Fibroblast of lung (primary cell): ENCODE results near the gene GCK. TPM values are rescaled to one million over a fixed set of nuclear protein-coding genes. Genes with fewer than 3 reads are reported as not detected.

ENCODE experiments used
- DNase-seq, 2 donors: peaks; one replicate each; pipeline versions ENCODE4 v3.0.0 to v3.0.0-alpha.2; 2010; ENCODE audit warnings: low read depth in 2 of 2
- H2AFZ ChIP-seq: 2 replicates; pipeline ENCODE4 v1.5.1; 2012; ENCODE audit warnings: low read length, control low read depth, inconsistent platforms
- H3K27ac ChIP-seq: 2 replicates; pipeline ENCODE4 v1.5.1; 2011; ENCODE audit warnings: low read length, control low read depth; ENCODE audit not compliant: insufficient read depth
- H3K27me3 ChIP-seq: 2 replicates; pipeline ENCODE4 v1.5.1; 2011; ENCODE audit warnings: mild to moderate bottlenecking, low read length; ENCODE audit not compliant: control insufficient read depth, insufficient read depth
- H3K36me3 ChIP-seq: 2 replicates; pipeline ENCODE4 v1.5.1; 2011; ENCODE audit warnings: low read length; ENCODE audit not compliant: control insufficient read depth, insufficient read depth
- H3K4me1 ChIP-seq: 2 replicates; pipeline ENCODE4 v1.5.1; 2011; ENCODE audit warnings: low read length; ENCODE audit not compliant: control insufficient read depth, insufficient read depth; ENCODE audit errors: extremely low read depth
- H3K4me2 ChIP-seq: 2 replicates; pipeline ENCODE4 v1.5.1; 2011; ENCODE audit warnings: low read length, control low read depth; ENCODE audit not compliant: insufficient read depth; ENCODE audit errors: extremely low read depth
- H3K4me3 ChIP-seq, 4 experiments: fragments of 200-600 bp in 1 of 4; sonication (generic) in 1 of 4; replicated peaks in 1 of 4; 2 replicates each; pipeline ENCODE4 v1.5.1; 2011 to 2016; ENCODE audit warnings: low read length in 4 of 4, low read depth in 3 of 4, mild to moderate bottlenecking in 3 of 4, control low read depth in 2 of 4, inconsistent platforms in 1 of 4, mixed read lengths in 1 of 4; ENCODE audit not compliant: insufficient read depth in 1 of 4; ENCODE audit errors: control extremely low read depth in 1 of 4
- H3K79me2 ChIP-seq: 2 replicates; pipeline ENCODE4 v1.5.1; 2012; ENCODE audit warnings: mild to moderate bottlenecking, low read length, inconsistent platforms; ENCODE audit not compliant: control insufficient read depth, insufficient read depth
- H3K9ac ChIP-seq: 2 replicates; pipeline ENCODE4 v1.5.1; 2011; ENCODE audit warnings: mild to moderate bottlenecking, low read length, control low read depth; ENCODE audit not compliant: insufficient read depth
- H3K9me3 ChIP-seq: 2 replicates; pipeline ENCODE4 v1.5.1; 2012; ENCODE audit warnings: low read depth, low read length; ENCODE audit not compliant: control insufficient read depth, insufficient read depth
- H4K20me1 ChIP-seq: 2 replicates; pipeline ENCODE4 v1.5.1; 2011; ENCODE audit warnings: low read length; ENCODE audit not compliant: control insufficient read depth, insufficient read depth; ENCODE audit errors: extremely low read depth
- CTCF ChIP-seq, 2 donors: IDR thresholded peaks in 1 of 2; conservative IDR thresholded peaks in 1 of 2; 1 replicate in 1 of 2; 2 replicates in 1 of 2; pipeline ENCODE4 v1.5.1; 2011 to 2012; ENCODE audit warnings: low read length in 2 of 2, control low read depth in 1 of 2, inconsistent platforms in 1 of 2, low read depth in 1 of 2, mild to moderate bottlenecking in 1 of 2
- EZH2 ChIP-seq: IDR thresholded peaks from 2 replicates; pipeline ENCODE4 v1.5.1; 2012; ENCODE audit warnings: low read length, control low read depth, mild to moderate bottlenecking; ENCODE audit errors: missing control alignments
- polyA plus RNA-seq, 2 donors: library from polyadenylated mRNA; depleted of rRNA in 1 of 2; stranded (reverse) in 1 of 2; unstranded in 1 of 2; fragments of >200 nt; gene quantifications; 2 replicates each; pipeline ENCODE4 v1.2.1, GENCODE V29; 2011 to 2012; ENCODE audit warnings: missing spikeins in 1 of 2
- total RNA-seq: library from RNA; depleted of rRNA; stranded (reverse); fragments of >200 nt; gene quantifications from 2 replicates; pipeline ENCODE4 v1.2.1, GENCODE V29; 2014

GCK gene
- total and polyA plus RNA-seq, 2 donors (not counting 1 experiment from before 2014, with no cell fraction given) = 0.14 to 1.7 TPM

DNA sequence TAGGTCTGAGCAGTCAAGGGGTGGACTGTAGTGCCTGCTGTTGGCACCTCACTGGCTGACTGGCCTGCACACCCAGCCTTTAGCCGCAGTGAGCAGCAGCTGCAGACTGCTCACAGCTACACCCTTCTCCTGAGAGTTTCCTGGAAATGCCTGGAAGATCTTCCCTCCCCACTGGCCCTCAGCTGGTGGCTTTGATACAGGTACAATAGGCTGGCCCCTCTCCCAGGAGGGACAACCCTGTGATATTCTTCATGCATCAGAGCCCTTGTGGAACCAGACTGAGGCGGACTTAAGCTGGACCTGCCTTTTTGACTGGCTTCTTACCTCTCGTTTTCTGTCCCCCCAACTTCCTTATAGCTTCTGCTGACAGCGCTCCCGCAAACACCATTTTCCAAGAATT is 6.4 kb downstream of the GCK start:
- Histone ChIP-seq H2AFZ (no peak overlapping the region), H3K9ac (no peak overlapping the region), H3K4me1 (peaks cover 4% of the 10 kb centered on the region), H3K36me3 (no peaks in the 10 kb centered on the region), H3K4me2 (no peak overlapping the region), H3K27me3 (peaks cover 16% of the 10 kb centered on the region), H3K4me3 (no peak overlapping the region), H3K9me3 (no peaks in the 10 kb centered on the region), H3K79me2 (no peaks in the 10 kb centered on the region), H4K20me1 (no peaks in the 10 kb centered on the region), H3K27ac (no peak overlapping the region)
- TF ChIP-seq CTCF (conservative IDR thresholded peaks at IDR 0.05 in 1 of 2, IDR thresholded peaks at IDR 0.05 in 1 of 2; ENCODE audit: low read depth in 1 of 2, low read length in 2 of 2) (no peak), EZH2 (no peak)
- no peak for DNase-seq

GRCh38 chr7:44180631-44181030 is 8.6 kb downstream of the GCK start:
- Histone ChIP-seq H3K9me3 (no peaks in the 10 kb centered on the region), H3K79me2 (no peaks in the 10 kb centered on the region), H3K27me3 (peaks cover 19% of the 10 kb centered on the region), H3K4me3 (no peak overlapping the region), H2AFZ (no peak overlapping the region), H3K4me1 (peaks cover 4% of the 10 kb centered on the region), H3K9ac (no peak overlapping the region), H3K27ac (no peak overlapping the region), H4K20me1 (no peaks in the 10 kb centered on the region), H3K36me3 (no peaks in the 10 kb centered on the region), H3K4me2 (no peak overlapping the region)
- DNase-seq = no peak
- TF ChIP-seq CTCF (conservative IDR thresholded peaks at IDR 0.05 in 1 of 2, IDR thresholded peaks at IDR 0.05 in 1 of 2; ENCODE audit: low read depth in 1 of 2, low read length in 2 of 2) (no peak), EZH2 (no peak)

DNA sequence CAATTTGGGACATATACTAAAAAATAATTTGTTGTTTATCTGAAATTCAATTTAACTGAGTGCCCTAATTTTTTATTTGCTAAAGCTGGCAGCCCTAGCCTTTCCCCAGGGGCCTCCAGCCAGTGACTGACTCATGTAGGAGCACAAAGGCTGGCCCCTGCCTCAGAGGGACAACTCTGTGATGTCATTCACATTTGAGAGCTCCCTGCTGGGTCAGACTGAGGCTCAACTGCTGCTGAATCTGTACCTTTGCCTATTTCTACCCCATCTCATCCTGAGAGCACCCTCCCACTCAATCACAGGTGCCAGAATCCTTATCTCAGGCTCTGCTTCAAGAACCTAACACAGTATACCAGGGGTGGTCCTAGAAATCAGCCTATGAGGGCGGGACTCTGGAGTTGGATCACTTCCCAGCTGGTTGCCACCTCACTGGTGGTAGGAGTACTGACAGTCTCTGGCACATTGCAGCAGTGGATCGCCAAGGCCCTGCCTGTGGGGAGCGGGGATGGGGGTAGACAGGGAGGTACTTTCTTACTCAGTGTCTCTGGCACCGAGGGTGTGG is 11.6 kb downstream of the GCK start:
- H3K27ac ChIP-seq = no peak overlapping the region

More for the DNA sequence above, 11.6 kb downstream of the GCK start:
- H3K4me2 ChIP-seq = no peak overlapping the region
- H3K79me2 ChIP-seq = no peaks in the 10 kb centered on the region
- peak; percentile 46 to 68 for DNase-seq
- no peak overlapping the region for H3K9ac ChIP-seq
- TF ChIP-seq EZH2 = no peak
- no peak for TF ChIP-seq CTCF (conservative IDR thresholded peaks at IDR 0.05 in 1 of 2, IDR thresholded peaks at IDR 0.05 in 1 of 2; ENCODE audit: low read depth in 1 of 2, low read length in 2 of 2)
- H2AFZ ChIP-seq = no peak overlapping the region
- no peak overlapping the region for H3K4me3 ChIP-seq
- H3K4me1 ChIP-seq = no peaks in the 10 kb centered on the region
- H3K36me3 ChIP-seq = no peaks in the 10 kb centered on the region
- H3K27me3 ChIP-seq = peaks cover 15% of the 10 kb centered on the region
- no peaks in the 10 kb centered on the region for H3K9me3 ChIP-seq
- H4K20me1 ChIP-seq = no peaks in the 10 kb centered on the region
